ENCODE measurements around the gene PPIH.
"Not testable (repeated sequence)": the region's sequence is repeated elsewhere in the genome, so short reads cannot be mapped to it uniquely, and the experiment has no call there.

The PPIH gene

DNA sequence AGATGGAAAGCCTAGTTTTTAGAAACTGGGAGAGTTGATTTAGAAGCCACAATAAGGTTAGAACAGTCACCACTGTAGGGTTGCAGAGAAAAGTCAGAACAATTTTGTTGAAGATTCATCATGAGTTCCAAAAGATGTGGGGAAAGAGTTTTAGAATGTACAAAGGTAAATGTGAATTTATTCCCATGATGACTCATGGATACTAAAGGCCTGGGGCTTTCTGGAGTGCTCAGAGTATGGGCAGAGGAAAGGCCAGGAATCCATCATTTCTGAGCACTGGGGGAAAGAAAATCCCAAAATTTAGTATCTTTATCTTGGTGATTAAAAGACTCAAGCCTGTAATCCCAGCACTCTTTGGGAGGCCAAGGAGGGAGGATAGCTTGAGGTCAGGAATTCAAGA lies 41.8 kb downstream of the PPIH start:
- peaks cover 69% of the 10 kb centered on the region for H4K20me1 ChIP-seq (ENCODE audit: insufficient read depth, low read length)
- H3K4me1 ChIP-seq (ENCODE audit: insufficient read depth, low read length) = no peaks in the 10 kb centered on the region
- H3K9me3 ChIP-seq (ENCODE audit: insufficient read depth, low read length, severe bottlenecking) = no peaks in the 10 kb centered on the region
- no peak for TF ChIP-seq EZH2 (IDR thresholded peaks at IDR 0.05; ENCODE audit: borderline replicate concordance, low read depth, low read length, severe bottlenecking)
- TF ChIP-seq, protein P1, sequence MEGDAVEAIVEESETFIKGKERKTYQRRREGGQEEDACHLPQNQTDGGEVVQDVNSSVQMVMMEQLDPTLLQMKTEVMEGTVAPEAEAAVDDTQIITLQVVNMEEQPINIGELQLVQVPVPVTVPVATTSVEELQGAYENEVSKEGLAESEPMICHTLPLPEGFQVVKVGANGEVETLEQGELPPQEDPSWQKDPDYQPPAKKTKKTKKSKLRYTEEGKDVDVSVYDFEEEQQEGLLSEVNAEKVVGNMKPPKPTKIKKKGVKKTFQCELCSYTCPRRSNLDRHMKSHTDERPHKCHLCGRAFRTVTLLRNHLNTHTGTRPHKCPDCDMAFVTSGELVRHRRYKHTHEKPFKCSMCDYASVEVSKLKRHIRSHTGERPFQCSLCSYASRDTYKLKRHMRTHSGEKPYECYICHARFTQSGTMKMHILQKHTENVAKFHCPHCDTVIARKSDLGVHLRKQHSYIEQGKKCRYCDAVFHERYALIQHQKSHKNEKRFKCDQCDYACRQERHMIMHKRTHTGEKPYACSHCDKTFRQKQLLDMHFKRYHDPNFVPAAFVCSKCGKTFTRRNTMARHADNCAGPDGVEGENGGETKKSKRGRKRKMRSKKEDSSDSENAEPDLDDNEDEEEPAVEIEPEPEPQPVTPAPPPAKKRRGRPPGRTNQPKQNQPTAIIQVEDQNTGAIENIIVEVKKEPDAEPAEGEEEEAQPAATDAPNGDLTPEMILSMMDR (IDR thresholded peaks at IDR 0.05; ENCODE audit: borderline replicate concordance, extremely low read depth, low read length, poor library complexity, severe bottlenecking) = no peak
- H3K4me2 ChIP-seq (ENCODE audit: insufficient read depth, low read length) = no peak overlapping the region
- H3K9ac ChIP-seq (ENCODE audit: low read depth, low read length) = no peak overlapping the region
- no peak overlapping the region for H3K4me3 ChIP-seq (ENCODE audit: low read depth in 1 of 2, low read length in 2 of 2)
- ATAC-seq (ENCODE audit: insufficient read depth, low read depth) (no peak), DNase-seq (no peak)
- peaks cover 98% of the 10 kb centered on the region for H3K36me3 ChIP-seq (ENCODE audit: insufficient read depth, low read length)
- H3K27me3 ChIP-seq (ENCODE audit: insufficient read depth, low read length, poor library complexity) = no peaks in the 10 kb centered on the region
- peaks cover 82% of the 10 kb centered on the region for H3K79me2 ChIP-seq (ENCODE audit: insufficient read depth, low read length)
- no peak overlapping the region for H2AFZ ChIP-seq (ENCODE audit: low read depth, low read length)
- no peak overlapping the region for H3K27ac ChIP-seq (ENCODE audit: low read length)

DNA sequence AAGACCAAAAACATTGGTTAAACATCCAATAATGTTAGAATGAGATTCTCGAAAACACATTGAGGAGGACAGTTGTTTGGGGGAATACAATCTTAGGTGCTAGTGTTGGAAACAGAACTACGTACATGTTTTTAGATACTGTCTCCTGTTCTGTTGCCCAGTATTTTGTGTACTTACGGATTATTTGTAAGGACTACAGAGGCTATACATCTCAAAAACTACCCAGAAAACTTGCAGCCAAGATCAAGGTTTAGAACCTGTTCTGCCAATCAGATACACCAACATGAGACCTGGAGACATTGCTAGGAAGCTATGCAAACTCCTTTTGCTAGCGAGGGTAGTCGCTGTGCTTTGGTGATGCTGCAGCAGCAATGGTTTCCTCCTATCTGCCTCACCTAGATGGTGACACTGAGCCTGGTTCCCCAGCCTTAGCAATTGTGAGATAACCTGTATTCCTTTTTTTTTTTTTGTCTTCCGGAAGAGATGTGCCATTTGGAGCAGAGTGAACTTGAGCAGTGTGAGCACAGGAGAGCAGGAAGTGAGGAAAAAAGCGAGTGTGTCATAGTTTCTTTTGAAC lies 45.8 kb downstream of the PPIH start:
- H3K79me2 ChIP-seq (ENCODE audit: insufficient read depth, low read length) = peaks cover 67% of the 10 kb centered on the region
- H3K4me3 ChIP-seq (ENCODE audit: low read depth in 1 of 2, low read length in 2 of 2) = no peak overlapping the region
- H4K20me1 ChIP-seq (ENCODE audit: insufficient read depth, low read length) = peaks cover 46% of the 10 kb centered on the region

DNA sequence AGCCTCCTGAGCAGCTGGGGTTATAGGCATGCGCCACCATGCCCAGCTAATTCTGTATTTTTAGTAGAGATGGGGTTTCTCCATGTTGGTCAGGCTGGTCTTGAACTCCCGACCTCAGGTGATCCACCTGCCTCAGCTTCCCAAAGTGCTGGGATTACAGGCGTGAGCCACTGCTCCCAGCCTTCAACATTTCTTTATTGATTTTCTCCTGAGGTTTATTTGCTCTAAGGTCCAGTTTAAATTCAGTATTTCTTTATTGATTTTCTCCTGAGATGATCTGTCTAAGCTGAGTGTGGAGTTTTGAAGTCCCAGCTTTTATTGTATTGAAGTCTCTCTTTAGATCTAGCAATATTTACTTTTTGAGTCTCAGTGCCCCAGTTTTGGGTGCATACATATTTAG lies 54.6 kb downstream of the PPIH start:
- H3K9me3 ChIP-seq (ENCODE audit: insufficient read depth, low read length, severe bottlenecking); H3K9ac ChIP-seq (ENCODE audit: low read depth, low read length); H3K4me2 ChIP-seq (ENCODE audit: insufficient read depth, low read length); DNase-seq; H3K27ac ChIP-seq (ENCODE audit: low read length); H2AFZ ChIP-seq (ENCODE audit: low read depth, low read length); H3K4me1 ChIP-seq (ENCODE audit: insufficient read depth, low read length); H3K4me3 ChIP-seq (ENCODE audit: low read depth in 1 of 2, low read length in 2 of 2); ATAC-seq (ENCODE audit: insufficient read depth, low read depth); H3K27me3 ChIP-seq (ENCODE audit: insufficient read depth, low read length, poor library complexity): not testable (repeated sequence)
- H4K20me1 ChIP-seq (ENCODE audit: insufficient read depth, low read length) = peaks cover 11% of the 10 kb centered on the region; the same call in 1 of the 2 replicates
- peaks cover 81% of the 10 kb centered on the region for H3K36me3 ChIP-seq (ENCODE audit: insufficient read depth, low read length)
- H3K79me2 ChIP-seq (ENCODE audit: insufficient read depth, low read length) = peaks cover 48% of the 10 kb centered on the region

More for the DNA sequence above, 45.8 kb downstream of the PPIH start:
- Histone ChIP-seq H3K27me3 (ENCODE audit: insufficient read depth, low read length, poor library complexity) (no peaks in the 10 kb centered on the region), H3K36me3 (ENCODE audit: insufficient read depth, low read length) (peaks cover 94% of the 10 kb centered on the region), H3K27ac (ENCODE audit: low read length) (no peak overlapping the region), H3K4me1 (ENCODE audit: insufficient read depth, low read length) (no peaks in the 10 kb centered on the region), H3K9ac (ENCODE audit: low read depth, low read length) (no peak overlapping the region), H3K9me3 (ENCODE audit: insufficient read depth, low read length, severe bottlenecking) (no peaks in the 10 kb centered on the region), H3K4me2 (ENCODE audit: insufficient read depth, low read length) (no peak overlapping the region), H2AFZ (ENCODE audit: low read depth, low read length) (no peak overlapping the region)
- DNase-seq (no peak), ATAC-seq (ENCODE audit: insufficient read depth, low read depth) (0 out of 3 replicates have a peak, but pooled peaks have one; percentile 14)
- TF ChIP-seq, protein P1 (IDR thresholded peaks at IDR 0.05; ENCODE audit: borderline replicate concordance, extremely low read depth, low read length, poor library complexity, severe bottlenecking) = peak; percentile 9
- no peak for TF ChIP-seq EZH2 (IDR thresholded peaks at IDR 0.05; ENCODE audit: borderline replicate concordance, low read depth, low read length, severe bottlenecking)

DNA sequence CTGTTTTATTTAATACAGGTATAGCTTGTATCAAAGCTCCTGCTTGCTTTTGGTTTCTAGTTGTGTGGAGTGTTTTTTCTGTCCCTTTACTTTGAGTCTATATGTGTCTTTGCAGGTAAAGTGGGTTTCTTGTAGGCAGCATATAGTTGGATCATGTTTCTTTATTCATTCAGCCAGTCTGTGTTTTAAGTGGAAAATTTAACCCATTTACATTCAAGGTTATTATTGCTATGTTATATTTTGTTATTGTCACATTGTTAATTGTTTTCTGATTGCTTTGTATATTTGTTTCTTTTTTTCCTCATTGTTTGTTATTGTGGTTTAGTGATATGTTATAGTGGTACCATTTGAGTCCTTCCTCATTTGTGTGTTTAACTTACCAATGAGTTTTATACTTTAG lies 55.1 kb downstream of the PPIH start:
- TF ChIP-seq, protein P1 (IDR thresholded peaks at IDR 0.05; ENCODE audit: borderline replicate concordance, extremely low read depth, low read length, poor library complexity, severe bottlenecking) = no peak
- TF ChIP-seq EZH2 (IDR thresholded peaks at IDR 0.05; ENCODE audit: borderline replicate concordance, low read depth, low read length, severe bottlenecking) = no peak
- H4K20me1 ChIP-seq (ENCODE audit: insufficient read depth, low read length) = peaks cover 8% of the 10 kb centered on the region; the same call in 1 of the 2 replicates
- H3K79me2 ChIP-seq (ENCODE audit: insufficient read depth, low read length) = peaks cover 44% of the 10 kb centered on the region

DNA sequence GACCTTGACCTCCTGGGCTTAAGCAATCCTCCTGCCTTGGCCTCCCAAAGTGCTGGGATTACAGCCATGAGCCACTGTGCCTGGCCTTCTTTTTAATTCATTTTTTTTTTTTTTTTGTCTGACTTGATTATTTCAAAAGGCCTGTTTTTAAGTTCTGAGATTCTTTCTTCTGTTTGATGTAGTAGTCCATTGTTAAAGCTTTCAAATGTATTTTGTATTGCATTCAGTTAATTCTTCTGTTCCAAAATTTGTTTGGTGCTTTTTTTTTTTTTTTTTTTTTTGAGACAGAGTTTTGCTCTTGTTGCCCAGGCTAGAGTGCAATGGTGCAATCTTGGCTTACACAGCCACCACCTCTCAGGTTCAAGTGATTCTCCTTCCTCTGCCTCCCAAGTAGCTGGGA lies 56.2 kb downstream of the PPIH start:
- ATAC-seq (ENCODE audit: insufficient read depth, low read depth); H3K9ac ChIP-seq (ENCODE audit: low read depth, low read length); H2AFZ ChIP-seq (ENCODE audit: low read depth, low read length); H3K27ac ChIP-seq (ENCODE audit: low read length); DNase-seq; H3K4me2 ChIP-seq (ENCODE audit: insufficient read depth, low read length); H4K20me1 ChIP-seq (ENCODE audit: insufficient read depth, low read length); H3K9me3 ChIP-seq (ENCODE audit: insufficient read depth, low read length, severe bottlenecking); H3K4me1 ChIP-seq (ENCODE audit: insufficient read depth, low read length); H3K4me3 ChIP-seq (ENCODE audit: low read depth in 1 of 2, low read length in 2 of 2); H3K27me3 ChIP-seq (ENCODE audit: insufficient read depth, low read length, poor library complexity): not testable (repeated sequence)
- Histone ChIP-seq H3K79me2 (ENCODE audit: insufficient read depth, low read length) (peaks cover 36% of the 10 kb centered on the region), H3K36me3 (ENCODE audit: insufficient read depth, low read length) (peaks cover 80% of the 10 kb centered on the region)

More for the DNA sequence above, 55.1 kb downstream of the PPIH start:
- peaks cover 5% of the 10 kb centered on the region for H3K9me3 ChIP-seq (ENCODE audit: insufficient read depth, low read length, severe bottlenecking)
- ATAC-seq (ENCODE audit: insufficient read depth, low read depth) (no peak), DNase-seq (no peak)
- H3K9ac ChIP-seq (ENCODE audit: low read depth, low read length) = no peak overlapping the region
- H3K27ac ChIP-seq (ENCODE audit: low read length) = no peak overlapping the region
- no peak overlapping the region for H2AFZ ChIP-seq (ENCODE audit: low read depth, low read length)
- no peak overlapping the region for H3K4me2 ChIP-seq (ENCODE audit: insufficient read depth, low read length)
- H3K4me3 ChIP-seq (ENCODE audit: low read depth in 1 of 2, low read length in 2 of 2) = no peak overlapping the region
- H3K4me1 ChIP-seq (ENCODE audit: insufficient read depth, low read length) = no peaks in the 10 kb centered on the region
- peaks cover 81% of the 10 kb centered on the region for H3K36me3 ChIP-seq (ENCODE audit: insufficient read depth, low read length)
- no peaks in the 10 kb centered on the region for H3K27me3 ChIP-seq (ENCODE audit: insufficient read depth, low read length, poor library complexity)
